GM19099 (cell line): ENCODE results near the gene RAD52.
A peak's percentile ranks its signal among the peaks of the same experiment; 100 is the strongest.

Source experiments
- POLR2A ChIP-seq: IDR thresholded peaks from 3 replicates; pipeline ENCODE4 v1.6.1; 2011; ENCODE audit warnings: low read depth; ENCODE audit not compliant: insufficient read length; ENCODE audit errors: extremely low read depth

Gene RAD52

DNA sequence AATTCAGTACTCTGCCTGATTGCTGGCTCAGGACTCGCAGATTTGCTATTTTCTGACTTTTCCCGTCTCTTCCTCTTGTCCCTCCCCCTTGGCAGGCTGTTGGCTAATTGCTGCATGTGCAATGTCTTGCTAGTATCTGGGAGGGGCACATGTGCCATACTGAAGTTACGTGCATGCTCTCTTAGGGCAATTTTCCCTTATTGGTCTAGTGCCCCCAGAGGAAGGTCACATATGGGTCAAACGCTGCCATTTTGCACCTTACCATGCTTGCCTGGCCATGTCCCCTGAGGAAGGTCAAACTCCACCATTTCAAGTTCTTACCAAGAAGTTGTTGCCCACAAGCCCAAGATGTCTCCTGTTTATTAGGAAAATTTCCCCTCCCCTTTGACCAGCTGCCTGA, 27.7 kb upstream of the RAD52 start:
- TF ChIP-seq POLR2A = no peak

- no peak for TF ChIP-seq POLR2A
Observed at GRCh38 chr12:976644-977043, 27.1 kb upstream of the RAD52 start.

DNA sequence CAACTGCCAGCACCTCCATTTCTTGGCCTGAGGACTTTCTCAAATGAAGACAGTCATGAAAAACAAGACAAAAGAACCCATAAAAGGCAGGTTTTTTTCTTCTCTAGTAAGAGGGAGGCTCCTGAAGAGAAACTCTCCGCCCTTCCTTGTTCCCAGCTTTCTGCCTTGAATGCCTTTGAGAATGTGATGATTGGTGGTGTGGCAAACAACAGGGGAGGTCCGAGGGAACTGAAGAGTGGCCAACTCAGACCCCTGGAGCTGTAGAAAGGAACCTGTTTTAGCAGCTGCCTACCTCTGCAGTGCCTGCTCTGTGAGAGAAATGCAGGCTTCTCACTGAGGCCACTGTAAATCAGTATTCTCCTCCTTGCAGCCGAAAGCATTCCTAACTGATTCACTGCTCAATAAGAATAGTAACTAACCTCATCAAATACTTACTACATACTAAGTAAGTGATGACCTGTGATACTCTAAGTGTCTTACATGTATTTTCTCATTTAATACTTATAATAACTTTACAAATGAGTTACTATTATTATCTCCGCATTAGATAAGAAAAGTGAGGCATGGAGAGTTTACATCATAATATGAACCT, 24.9 kb upstream of the RAD52 start:
- TF ChIP-seq POLR2A = no peak

- no peak for TF ChIP-seq POLR2A
Observed at GRCh38 chr12:971991-972390, 22.5 kb upstream of the RAD52 start.

DNA sequence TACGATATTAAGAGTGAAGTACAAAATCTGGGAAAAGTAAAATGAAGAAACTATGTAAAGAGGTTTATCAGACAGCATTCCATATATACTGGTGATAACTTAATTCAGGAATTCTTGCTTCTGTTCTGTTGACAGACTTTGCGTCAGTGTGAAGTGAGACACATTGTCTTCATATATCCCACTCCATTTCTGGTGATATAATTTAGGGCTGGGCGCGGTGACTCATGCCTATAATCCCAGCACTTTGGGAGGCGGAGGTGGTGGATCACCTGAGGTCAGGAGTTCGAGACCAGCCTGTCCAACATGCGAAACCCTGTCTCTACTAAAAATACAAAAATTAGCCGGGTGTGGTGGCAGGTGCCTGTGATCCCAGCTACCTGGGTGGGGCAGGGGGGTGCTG, 20.3 kb upstream of the RAD52 start:
- TF ChIP-seq POLR2A = no peak

DNA sequence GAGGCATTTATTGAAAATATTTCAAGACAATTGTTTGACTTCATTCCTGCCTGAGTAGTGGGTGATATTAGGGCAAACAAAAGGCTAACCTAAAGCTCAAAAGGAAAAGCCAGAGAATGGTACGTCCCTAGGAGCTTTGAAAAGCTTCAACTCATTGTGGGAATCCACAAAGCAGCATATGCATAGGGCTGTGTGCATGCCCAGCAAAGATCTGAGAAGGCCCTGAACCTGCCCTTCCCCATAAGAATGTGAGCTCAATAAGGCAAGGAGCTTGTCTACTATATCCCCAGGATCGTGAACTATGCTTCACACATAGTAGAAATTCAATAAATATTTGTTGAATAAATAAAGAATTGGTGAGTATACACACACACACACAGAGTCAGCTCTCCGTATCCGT, 19.1 kb upstream of the RAD52 start:
- no peak for TF ChIP-seq POLR2A

GRCh38 chr12:967641-968040, 18.1 kb upstream of the RAD52 start:
- TF ChIP-seq POLR2A = no peak

GRCh38 chr12:966724-967123, 17.2 kb upstream of the RAD52 start:
- TF ChIP-seq POLR2A = no peak

- TF ChIP-seq POLR2A = peak; percentile 21
Observed at GRCh38 chr12:958588-959123, 9.2 kb upstream of the RAD52 start.

DNA sequence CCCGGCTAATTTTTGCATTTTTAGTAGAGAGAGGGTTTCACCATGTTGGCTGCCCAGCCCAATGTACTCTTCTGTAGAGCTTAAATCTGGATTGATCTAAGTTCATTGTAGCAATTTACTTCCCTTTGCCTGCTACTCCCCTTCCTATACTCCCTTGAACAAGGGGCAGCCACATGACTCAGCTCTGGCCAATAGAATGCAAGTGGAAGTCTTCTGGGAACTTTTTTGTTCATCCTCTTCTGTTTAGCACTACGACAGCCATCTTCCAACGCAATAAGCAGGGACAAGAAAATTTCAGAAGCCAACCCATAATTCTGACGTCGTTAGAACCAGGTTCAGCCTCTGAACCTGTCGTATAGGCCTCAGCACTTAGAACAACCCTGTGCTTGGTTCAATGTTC, 6.4 kb upstream of the RAD52 start:
- no peak for TF ChIP-seq POLR2A

- TF ChIP-seq POLR2A = no peak
Observed at GRCh38 chr12:954741-955140, 5.2 kb upstream of the RAD52 start.

- TF ChIP-seq POLR2A = no peak
Observed at GRCh38 chr12:953776-954175, 4.3 kb upstream of the RAD52 start.

DNA sequence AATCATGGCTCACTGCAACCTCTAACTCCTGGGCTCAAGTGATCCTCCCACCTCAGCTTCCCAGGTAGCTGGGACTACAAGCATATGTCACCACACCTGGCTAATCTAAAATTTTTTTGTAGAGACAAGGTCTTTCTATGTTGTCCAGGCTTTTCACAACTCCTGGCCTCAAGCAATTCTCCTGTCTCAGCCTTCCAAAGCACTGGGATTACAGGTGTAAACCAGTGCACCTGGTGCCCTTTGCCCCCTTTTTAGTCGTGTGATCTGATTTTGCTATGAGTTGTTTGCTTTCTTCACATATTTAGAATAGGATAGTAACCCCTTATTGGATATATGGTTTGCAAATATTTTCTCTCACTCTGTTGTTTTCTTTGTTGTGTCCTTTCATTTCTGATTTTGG, 1.7 kb upstream of the RAD52 start:
- TF ChIP-seq POLR2A = no peak

DNA sequence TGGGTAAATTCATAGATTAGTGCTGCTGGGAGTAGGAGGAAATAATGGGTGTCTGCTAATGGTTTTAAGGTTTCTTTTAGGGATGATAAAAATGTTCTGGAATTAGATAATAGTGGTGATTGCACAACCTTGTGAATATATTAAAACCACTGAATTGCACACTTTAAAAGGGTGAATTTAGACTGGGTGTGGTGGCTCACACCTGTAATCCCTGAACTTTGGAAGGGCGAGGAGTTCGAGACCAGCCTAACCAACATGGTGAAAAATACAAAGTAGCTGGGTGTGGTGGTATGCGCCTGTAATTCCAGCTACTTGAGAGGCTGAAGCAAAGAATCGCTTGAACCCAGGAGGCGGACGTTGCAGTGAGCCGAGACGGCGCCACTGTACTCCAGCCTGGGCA, 1.3 kb downstream of the RAD52 start:
- no peak for TF ChIP-seq POLR2A

GRCh38 chr12:946631-947030, 2.9 kb downstream of the RAD52 start:
- no peak for TF ChIP-seq POLR2A

- no peak for TF ChIP-seq POLR2A
Observed at GRCh38 chr12:946212-946611, 3.3 kb downstream of the RAD52 start.

DNA sequence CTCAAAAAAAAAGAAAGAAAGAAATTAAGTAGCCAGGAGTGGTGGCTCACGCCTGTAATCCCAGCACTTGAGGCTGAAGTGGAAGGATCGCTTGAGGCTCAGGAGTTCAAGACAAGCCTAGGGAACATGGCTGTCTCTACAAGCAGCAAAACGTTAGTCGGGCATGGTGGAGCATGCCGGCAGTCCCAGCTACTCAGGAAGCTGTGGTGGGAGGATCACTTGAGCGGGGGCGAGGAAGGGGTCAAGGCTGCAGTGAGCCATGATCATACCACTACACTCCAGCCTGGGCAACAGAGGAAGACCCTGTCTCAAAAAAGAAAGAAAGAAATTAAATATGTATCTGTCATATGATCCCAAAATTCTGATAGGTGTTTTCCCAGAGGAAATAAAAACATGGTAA, 5.3 kb downstream of the RAD52 start:
- no peak for TF ChIP-seq POLR2A
